ENCODE data around the gene FILIP1L. TPM values are rescaled to one million over a fixed set of nuclear protein-coding genes. Genes with fewer than 3 reads are reported as not detected.
A peak's percentile ranks its signal among the peaks of the same experiment; 100 is the strongest.

FILIP1L gene
- total RNA-seq, 4 donors from 2014 or later = 4.4 to 17.7 (median 13.2) TPM

- intact Hi-C loops (cut with DNase I) = loop anchor here (5.0 kb wide), 1 partner anchor 183 kb away; no protein-coding TSS in a partner anchor
- H3K4me3 ChIP-seq (replicated peaks in 1 of 3) = no peak overlapping the region
- TF ChIP-seq CTCF (IDR thresholded peaks at IDR 0.05) (no peak), POLR2A (IDR thresholded peaks at IDR 0.05) (no peak)
- H3K27ac ChIP-seq = peak overlapping the region; percentile 54 to 69 (median 67)
- WGBS, 2 donors = 59 to 66% methylated on average over 3 of the region's 3 CpGs
- H3K36me3 ChIP-seq = no peaks in the 10 kb centered on the region
- H3K4me1 ChIP-seq = peaks cover 0 to 12% of the 10 kb centered on the region in 2 donors
- DNase-seq = no peak
- no peaks in the 10 kb centered on the region for H3K27me3 ChIP-seq
- no peaks in the 10 kb centered on the region for H3K9me3 ChIP-seq
Observed at GRCh38 chr3:100069472-100069871, 44.8 kb downstream of the FILIP1L start.

- peak; percentile 92 to 95 for DNase-seq
- Histone ChIP-seq H3K36me3 (no peaks in the 10 kb centered on the region), H3K27me3 (no peaks in the 10 kb centered on the region), H3K27ac (peak overlapping the region; percentile 54 to 69 (median 67)), H3K4me3 (replicated peaks in 1 of 3) (no peak overlapping the region), H3K9me3 (no peaks in the 10 kb centered on the region), H3K4me1 (peaks cover 0 to 12% of the 10 kb centered on the region in 2 donors)
- TF ChIP-seq POLR2A (IDR thresholded peaks at IDR 0.05) = peak in 1 of 2 donors; percentile 38
- TF ChIP-seq CTCF (IDR thresholded peaks at IDR 0.05) = peak; percentile 33 to 92 (median 86)
- intact Hi-C loops (cut with DNase I) = loop anchor here (5.0 kb wide), 1 partner anchor 183 kb away; no protein-coding TSS in a partner anchor
- 3 to 5% methylated on average over 5 of the region's 5 CpGs for WGBS, 2 donors
Observed at GRCh38 chr3:100068826-100069225, 45.5 kb downstream of the FILIP1L start.

- DNase-seq = no peak
- Histone ChIP-seq H3K9me3 (no peaks in the 10 kb centered on the region), H3K4me1 (peaks cover 0 to 12% of the 10 kb centered on the region in 2 donors), H3K4me3 (replicated peaks in 1 of 3) (no peak overlapping the region), H3K27me3 (no peaks in the 10 kb centered on the region), H3K36me3 (no peaks in the 10 kb centered on the region), H3K27ac (no peak overlapping the region)
- intact Hi-C loops (cut with DNase I) = loop anchor here (5.0 kb wide), 1 partner anchor 185 kb away; no protein-coding TSS in a partner anchor
- TF ChIP-seq POLR2A (IDR thresholded peaks at IDR 0.05) = no peak
- no peak for TF ChIP-seq CTCF (IDR thresholded peaks at IDR 0.05)
Observed at GRCh38 chr3:100067589-100067988, 46.7 kb downstream of the FILIP1L start.

GRCh38 chr3:100063929-100064461 is 50.3 kb downstream of the FILIP1L start:
- DNase-seq = no peak
- Histone ChIP-seq H3K27ac (no peak overlapping the region), H3K4me1 (peaks cover 0 to 2% of the 10 kb centered on the region in 2 donors), H3K4me3 (replicated peaks in 1 of 3) (no peak overlapping the region), H3K36me3 (no peaks in the 10 kb centered on the region), H3K27me3 (no peaks in the 10 kb centered on the region), H3K9me3 (no peaks in the 10 kb centered on the region)
- no peak for TF ChIP-seq POLR2A (IDR thresholded peaks at IDR 0.05)
- no peak for TF ChIP-seq CTCF (IDR thresholded peaks at IDR 0.05)
- intact Hi-C loops (cut with DNase I) = no loop called here
- WGBS, 2 donors = 59 to 67% methylated on average over 7 of the region's 7 CpGs

GRCh38 chr3:100062665-100063064 is 51.6 kb downstream of the FILIP1L start:
- Histone ChIP-seq H3K27ac (no peak overlapping the region), H3K27me3 (no peaks in the 10 kb centered on the region), H3K9me3 (no peaks in the 10 kb centered on the region), H3K4me1 (no peaks in the 10 kb centered on the region), H3K36me3 (no peaks in the 10 kb centered on the region), H3K4me3 (replicated peaks in 1 of 3) (no peak overlapping the region)
- intact Hi-C loops (cut with DNase I) = no loop called here
- TF ChIP-seq POLR2A (IDR thresholded peaks at IDR 0.05) (no peak), CTCF (IDR thresholded peaks at IDR 0.05) (no peak)
- 77 to 88% methylated on average over 4 of the region's 4 CpGs for WGBS, 2 donors
- DNase-seq = no peak

Data from thyroid gland (tissue), 4 donors.